NCI-H2029 treated with DMSO at 0.1 percent for 48 hours (cell line): ENCODE data around the gene OTOS.

Source experiments
- DNase-seq: peaks from one replicate; lab custom pipeline; 2025; lab: John Stamatoyannopoulos, UW

Gene OTOS

GRCh38 chr2:240167588-240167880 lies 27.1 kb upstream of the OTOS start:
- DNase-seq: no peak

GRCh38 chr2:240166761-240167587 lies 26.5 kb upstream of the OTOS start:
- DNase-seq: no peak

GRCh38 chr2:240166191-240166590 lies 25.7 kb upstream of the OTOS start:
- DNase-seq: no peak

GRCh38 chr2:240165661-240166060 lies 25.2 kb upstream of the OTOS start:
- no peak for DNase-seq

GRCh38 chr2:240165034-240165433 lies 24.6 kb upstream of the OTOS start:
- no peak for DNase-seq

GRCh38 chr2:240164586-240164985 lies 24.1 kb upstream of the OTOS start:
- DNase-seq: no peak

GRCh38 chr2:240163844-240164574 lies 23.6 kb upstream of the OTOS start:
- no peak for DNase-seq

- no peak for DNase-seq
Observed at GRCh38 chr2:240162939-240163714, 22.7 kb upstream of the OTOS start.

- no peak for DNase-seq
Observed at GRCh38 chr2:240162531-240162930, 22.1 kb upstream of the OTOS start.

- no peak for DNase-seq
Observed at GRCh38 chr2:240162032-240162431, 21.6 kb upstream of the OTOS start.

- DNase-seq: no peak
Observed at GRCh38 chr2:240161087-240161750, 20.8 kb upstream of the OTOS start.

- DNase-seq: no peak
Observed at GRCh38 chr2:240160291-240161086, 20.0 kb upstream of the OTOS start.

GRCh38 chr2:240159251-240159839 lies 18.9 kb upstream of the OTOS start:
- no peak for DNase-seq

GRCh38 chr2:240157147-240157470 lies 16.7 kb upstream of the OTOS start:
- no peak for DNase-seq

GRCh38 chr2:240156435-240157146 lies 16.1 kb upstream of the OTOS start:
- no peak for DNase-seq

GRCh38 chr2:240155745-240156390 lies 15.4 kb upstream of the OTOS start:
- DNase-seq: no peak

- no peak for DNase-seq
Observed at GRCh38 chr2:240155048-240155744, 14.7 kb upstream of the OTOS start.

GRCh38 chr2:240154606-240155005 lies 14.1 kb upstream of the OTOS start:
- no peak for DNase-seq

- no peak for DNase-seq
Observed at GRCh38 chr2:240153418-240153817, 13.0 kb upstream of the OTOS start.
